ENCODE results near the gene B4GALNT2. TPM values are rescaled to one million over a fixed set of nuclear protein-coding genes. Genes with fewer than 3 reads are reported as not detected.

The B4GALNT2 gene
- total RNA-seq, 1 donor from 2014 or later = not detected

DNA sequence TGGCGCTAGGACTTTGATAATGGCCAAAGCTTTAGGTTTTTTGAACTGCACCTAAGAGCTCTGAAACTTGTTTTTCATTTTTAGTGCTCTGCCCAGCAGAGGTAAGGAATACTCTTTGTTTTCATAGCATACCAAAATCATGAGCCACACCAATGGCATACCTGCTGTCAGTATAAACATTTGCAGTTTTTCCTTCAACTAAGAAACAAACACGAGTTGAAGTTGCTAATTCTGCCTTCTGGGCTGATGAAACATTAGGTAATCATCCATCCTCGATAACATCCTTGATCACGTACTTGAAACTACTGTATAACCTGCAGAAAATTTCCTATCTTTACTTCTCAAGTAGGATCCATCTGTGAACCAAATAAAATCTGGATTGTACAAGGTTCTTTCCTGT is 20.6 kb upstream of the B4GALNT2 start:
- no peak for TF ChIP-seq CTCF (conservative IDR thresholded peaks at IDR 0.05)
- H3K27ac Mint-ChIP-seq (ENCODE audit: unreplicated experiment) = no peak overlapping the region
- peaks cover 24% of the 10 kb centered on the region for H3K27me3 Mint-ChIP-seq (ENCODE audit: low read depth)
- DNase-seq (ENCODE audit: low read depth, low spot score) = no peak
- no peaks in the 10 kb centered on the region for H3K4me1 Mint-ChIP-seq
- no peak overlapping the region for H3K4me3 Mint-ChIP-seq
- no peaks in the 10 kb centered on the region for H3K36me3 Mint-ChIP-seq (ENCODE audit: low read depth)
- peaks cover 3% of the 10 kb centered on the region for H3K9me3 Mint-ChIP-seq

- H3K27me3 Mint-ChIP-seq (ENCODE audit: low read depth) = peaks cover 29% of the 10 kb centered on the region
- H3K4me3 Mint-ChIP-seq = no peak overlapping the region
- H3K4me1 Mint-ChIP-seq = no peaks in the 10 kb centered on the region
- no peak for DNase-seq (ENCODE audit: low read depth, low spot score)
- no peaks in the 10 kb centered on the region for H3K36me3 Mint-ChIP-seq (ENCODE audit: low read depth)
- TF ChIP-seq CTCF (conservative IDR thresholded peaks at IDR 0.05) = no peak
- H3K27ac Mint-ChIP-seq (ENCODE audit: unreplicated experiment) = no peak overlapping the region
- H3K9me3 Mint-ChIP-seq = peaks cover 3% of the 10 kb centered on the region
Observed at GRCh38 chr17:49112936-49113335, 19.6 kb upstream of the B4GALNT2 start.

DNA sequence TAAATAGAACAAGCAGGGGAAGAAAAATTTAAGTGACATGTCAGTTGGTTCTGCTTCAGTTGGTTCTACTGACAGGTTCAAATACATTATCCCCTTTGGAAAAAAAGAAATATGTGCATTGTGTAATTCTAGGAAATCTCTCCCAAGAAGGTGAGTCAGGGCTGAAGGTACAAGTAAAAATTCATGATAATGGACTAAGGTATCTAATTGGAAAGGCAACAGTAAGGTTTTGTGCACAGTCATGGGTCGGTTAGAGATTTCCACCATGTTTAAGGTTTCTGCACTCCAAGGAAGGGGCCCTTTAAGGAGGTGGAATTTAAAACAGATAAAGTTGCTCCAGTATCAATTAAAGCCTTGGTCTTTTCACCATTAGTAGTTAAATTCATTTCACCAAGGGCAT is 17.9 kb upstream of the B4GALNT2 start:
- peaks cover 29% of the 10 kb centered on the region for H3K27me3 Mint-ChIP-seq (ENCODE audit: low read depth)
- H3K4me3 Mint-ChIP-seq = no peak overlapping the region
- H3K4me1 Mint-ChIP-seq = no peaks in the 10 kb centered on the region
- peaks cover 3% of the 10 kb centered on the region for H3K9me3 Mint-ChIP-seq
- no peak overlapping the region for H3K27ac Mint-ChIP-seq (ENCODE audit: unreplicated experiment)
- H3K36me3 Mint-ChIP-seq (ENCODE audit: low read depth) = no peaks in the 10 kb centered on the region
- TF ChIP-seq CTCF (conservative IDR thresholded peaks at IDR 0.05) = no peak
- no peak for DNase-seq (ENCODE audit: low read depth, low spot score)

GRCh38 chr17:49117587-49118230 is 14.9 kb upstream of the B4GALNT2 start:
- Mint-ChIP-seq H3K27me3 (ENCODE audit: low read depth) (peaks cover 42% of the 10 kb centered on the region), H3K4me1 (no peaks in the 10 kb centered on the region), H3K36me3 (ENCODE audit: low read depth) (no peaks in the 10 kb centered on the region), H3K9me3 (peaks cover 8% of the 10 kb centered on the region), H3K4me3 (no peak overlapping the region), H3K27ac (ENCODE audit: unreplicated experiment) (no peak overlapping the region)
- no peak for TF ChIP-seq CTCF (conservative IDR thresholded peaks at IDR 0.05)
- no peak for DNase-seq (ENCODE audit: low read depth, low spot score)

DNA sequence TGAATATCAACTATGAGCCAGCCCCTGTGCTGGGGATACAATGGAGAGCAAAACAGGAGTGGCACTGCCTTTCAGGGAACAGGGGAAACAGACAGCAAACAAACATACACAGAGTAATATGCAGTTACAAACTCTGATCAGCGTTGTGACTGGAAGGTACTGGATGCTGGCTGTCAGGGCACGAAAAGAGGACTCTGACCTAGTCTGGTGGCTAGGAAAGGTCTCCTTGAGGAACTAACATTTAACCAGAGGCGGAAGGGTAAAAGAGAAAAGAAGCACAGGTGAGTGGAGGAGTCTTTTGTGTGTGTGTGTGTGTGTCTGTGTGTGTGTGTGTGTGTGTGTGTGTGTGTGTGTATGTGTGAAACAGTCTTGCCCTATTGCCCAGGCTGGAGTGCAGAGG is 12.4 kb upstream of the B4GALNT2 start:
- no peak overlapping the region for H3K27ac Mint-ChIP-seq (ENCODE audit: unreplicated experiment)
- no peaks in the 10 kb centered on the region for H3K4me1 Mint-ChIP-seq
- no peak overlapping the region for H3K4me3 Mint-ChIP-seq

More for the DNA sequence above, 12.4 kb upstream of the B4GALNT2 start:
- no peak for TF ChIP-seq CTCF (conservative IDR thresholded peaks at IDR 0.05)
- Mint-ChIP-seq H3K9me3 (peaks cover 5% of the 10 kb centered on the region), H3K27me3 (ENCODE audit: low read depth) (peaks cover 36% of the 10 kb centered on the region), H3K36me3 (ENCODE audit: low read depth) (no peaks in the 10 kb centered on the region)
- DNase-seq (ENCODE audit: low read depth, low spot score) = no peak
